Measurements from ENCODE around the gene BTBD2. TPM values are rescaled to one million over a fixed set of nuclear protein-coding genes. Genes with fewer than 3 reads are reported as not detected.

Gene BTBD2
- polyA plus RNA-seq, 1 donor from 2014 or later: 46.1 TPM

- Histone ChIP-seq H3K9ac (ENCODE audit: low read length) (no peak overlapping the region), H3K4me3 (ENCODE audit: low read length) (no peak overlapping the region), H3K4me2 (ENCODE audit: low read length) (no peak overlapping the region), H3K36me3 (ENCODE audit: insufficient read depth, low read length) (no peaks in the 10 kb centered on the region), H4K20me1 (ENCODE audit: insufficient read depth) (no peaks in the 10 kb centered on the region), H2AFZ (ENCODE audit: low read depth, low read length) (no peak overlapping the region), H3K9me3 (ENCODE audit: low read length) (no peaks in the 10 kb centered on the region), H3K27me3 (ENCODE audit: insufficient read depth, low read depth, low read length) (no peaks in the 10 kb centered on the region), H3K9me2 (ENCODE audit: insufficient read depth, low read length) (no peaks in the 10 kb centered on the region), H3K27ac (ENCODE audit: low read length) (no peak overlapping the region), H3K79me2 (replicated peaks; ENCODE audit: insufficient read depth, low read length) (peaks cover 19% of the 10 kb centered on the region), H3F3A (ENCODE audit: insufficient read depth, low read length, poor library complexity, severe bottlenecking) (no peaks in the 10 kb centered on the region)
- no peak for TF ChIP-seq EP300 (conservative IDR thresholded peaks at IDR 0.05; ENCODE audit: poor library complexity, severe bottlenecking)
- TF ChIP-seq TAF1 (IDR thresholded peaks at IDR 0.05; ENCODE audit: low read depth): no peak
- TF ChIP-seq, protein P1, sequence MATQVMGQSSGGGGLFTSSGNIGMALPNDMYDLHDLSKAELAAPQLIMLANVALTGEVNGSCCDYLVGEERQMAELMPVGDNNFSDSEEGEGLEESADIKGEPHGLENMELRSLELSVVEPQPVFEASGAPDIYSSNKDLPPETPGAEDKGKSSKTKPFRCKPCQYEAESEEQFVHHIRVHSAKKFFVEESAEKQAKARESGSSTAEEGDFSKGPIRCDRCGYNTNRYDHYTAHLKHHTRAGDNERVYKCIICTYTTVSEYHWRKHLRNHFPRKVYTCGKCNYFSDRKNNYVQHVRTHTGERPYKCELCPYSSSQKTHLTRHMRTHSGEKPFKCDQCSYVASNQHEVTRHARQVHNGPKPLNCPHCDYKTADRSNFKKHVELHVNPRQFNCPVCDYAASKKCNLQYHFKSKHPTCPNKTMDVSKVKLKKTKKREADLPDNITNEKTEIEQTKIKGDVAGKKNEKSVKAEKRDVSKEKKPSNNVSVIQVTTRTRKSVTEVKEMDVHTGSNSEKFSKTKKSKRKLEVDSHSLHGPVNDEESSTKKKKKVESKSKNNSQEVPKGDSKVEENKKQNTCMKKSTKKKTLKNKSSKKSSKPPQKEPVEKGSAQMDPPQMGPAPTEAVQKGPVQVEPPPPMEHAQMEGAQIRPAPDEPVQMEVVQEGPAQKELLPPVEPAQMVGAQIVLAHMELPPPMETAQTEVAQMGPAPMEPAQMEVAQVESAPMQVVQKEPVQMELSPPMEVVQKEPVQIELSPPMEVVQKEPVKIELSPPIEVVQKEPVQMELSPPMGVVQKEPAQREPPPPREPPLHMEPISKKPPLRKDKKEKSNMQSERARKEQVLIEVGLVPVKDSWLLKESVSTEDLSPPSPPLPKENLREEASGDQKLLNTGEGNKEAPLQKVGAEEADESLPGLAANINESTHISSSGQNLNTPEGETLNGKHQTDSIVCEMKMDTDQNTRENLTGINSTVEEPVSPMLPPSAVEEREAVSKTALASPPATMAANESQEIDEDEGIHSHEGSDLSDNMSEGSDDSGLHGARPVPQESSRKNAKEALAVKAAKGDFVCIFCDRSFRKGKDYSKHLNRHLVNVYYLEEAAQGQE (IDR thresholded peaks at IDR 0.05; ENCODE audit: borderline replicate concordance): no peak
- no peak for TF ChIP-seq CTCF (IDR thresholded peaks at IDR 0.05; ENCODE audit: poor library complexity, severe bottlenecking)
- TF ChIP-seq RAD21 (conservative IDR thresholded peaks at IDR 0.05): no peak
- TF ChIP-seq MXI1 (conservative IDR thresholded peaks at IDR 0.05; ENCODE audit: poor library complexity, severe bottlenecking): no peak
- TF ChIP-seq SMC3 (conservative IDR thresholded peaks at IDR 0.05; ENCODE audit: poor library complexity): no peak
- TF ChIP-seq POLR2AphosphoS5 (IDR thresholded peaks at IDR 0.05): no peak
- TF ChIP-seq EZH2 (IDR thresholded peaks at IDR 0.05; ENCODE audit: borderline replicate concordance, insufficient read depth, low read length, poor library complexity, severe bottlenecking): no peak
Measured at GRCh38 chr19:2011169-2011568, 4.3 kb downstream of the BTBD2 start.

DNA sequence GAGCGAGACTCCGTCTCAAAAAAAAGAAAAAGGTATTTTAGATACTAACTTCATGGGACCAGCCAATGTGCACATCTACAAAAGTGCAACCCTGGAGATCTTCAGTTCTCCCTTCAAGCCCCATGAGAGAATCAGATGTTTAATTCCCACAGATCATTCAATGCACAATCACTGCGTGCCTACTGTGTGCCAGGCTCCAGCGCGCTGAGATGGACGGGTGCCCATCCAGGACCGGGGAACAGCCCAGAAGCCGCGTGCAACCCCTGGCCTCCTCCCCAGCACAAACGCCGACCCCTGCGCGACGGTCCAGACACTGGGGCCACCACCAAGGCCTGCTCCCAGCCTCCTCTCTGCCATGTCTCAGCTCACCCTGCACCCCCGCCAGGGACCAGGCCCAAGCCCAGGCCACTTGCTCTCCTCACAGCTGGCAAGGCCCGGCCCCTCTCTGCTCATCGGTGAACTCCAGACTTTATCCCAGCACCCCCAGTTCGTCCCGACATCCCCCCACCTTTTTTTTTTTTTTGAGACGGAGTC lies 5.3 kb downstream of the BTBD2 start:
- H3K9ac ChIP-seq (ENCODE audit: low read length): no peak overlapping the region

More for the DNA sequence above, 5.3 kb downstream of the BTBD2 start:
- H4K20me1 ChIP-seq (ENCODE audit: insufficient read depth): no peaks in the 10 kb centered on the region
- H3K36me3 ChIP-seq (ENCODE audit: insufficient read depth, low read length): no peaks in the 10 kb centered on the region
- H3K27me3 ChIP-seq (ENCODE audit: insufficient read depth, low read depth, low read length): no peaks in the 10 kb centered on the region
- H3K27ac ChIP-seq (ENCODE audit: low read length): no peak overlapping the region
- no peak overlapping the region for H2AFZ ChIP-seq (ENCODE audit: low read depth, low read length)
- no peaks in the 10 kb centered on the region for H3K9me2 ChIP-seq (ENCODE audit: insufficient read depth, low read length)
- H3K9me3 ChIP-seq (ENCODE audit: low read length): no peaks in the 10 kb centered on the region
- no peaks in the 10 kb centered on the region for H3F3A ChIP-seq (ENCODE audit: insufficient read depth, low read length, poor library complexity, severe bottlenecking)
- no peak for TF ChIP-seq TAF1 (IDR thresholded peaks at IDR 0.05; ENCODE audit: low read depth)
- no peak for TF ChIP-seq SMC3 (conservative IDR thresholded peaks at IDR 0.05; ENCODE audit: poor library complexity)
- no peak for TF ChIP-seq EZH2 (IDR thresholded peaks at IDR 0.05; ENCODE audit: borderline replicate concordance, insufficient read depth, low read length, poor library complexity, severe bottlenecking)
- TF ChIP-seq POLR2AphosphoS5 (IDR thresholded peaks at IDR 0.05): no peak
- TF ChIP-seq, protein P1 (IDR thresholded peaks at IDR 0.05; ENCODE audit: borderline replicate concordance): no peak
- TF ChIP-seq EP300 (conservative IDR thresholded peaks at IDR 0.05; ENCODE audit: poor library complexity, severe bottlenecking): no peak
- no peak for TF ChIP-seq RAD21 (conservative IDR thresholded peaks at IDR 0.05)
- no peak for TF ChIP-seq CTCF (IDR thresholded peaks at IDR 0.05; ENCODE audit: poor library complexity, severe bottlenecking)
- no peak for TF ChIP-seq MXI1 (conservative IDR thresholded peaks at IDR 0.05; ENCODE audit: poor library complexity, severe bottlenecking)
- H3K79me2 ChIP-seq (replicated peaks; ENCODE audit: insufficient read depth, low read length): peaks cover 17% of the 10 kb centered on the region
- H3K4me2 ChIP-seq (ENCODE audit: low read length): no peak overlapping the region
- H3K4me3 ChIP-seq (ENCODE audit: low read length): no peak overlapping the region

All from neural cell (in vitro differentiated cells).